PC-3 (cell line): ENCODE results near the gene CPLX4. TPM values are rescaled to one million over a fixed set of nuclear protein-coding genes. Genes with fewer than 3 reads are reported as not detected.

Experiments used
- ATAC-seq: fragments of 200-7000 bp; cut with Tn5 transposase; 2 replicates; pipeline ENCODE4 v1.9.1; 2020; ENCODE audit warnings: mild to moderate bottlenecking, moderate library complexity
- BruUV-seq: library from RNA; stranded (reverse); fragments of 400-500 nt; replicated peaks from 2 replicates; lab custom pipeline; 2021; lab: Mats Ljungman, UMichigan
- CTCF ChIA-PET: fragments of 300-600 bp; sonication (Branson Sonifier 250); formaldehyde crosslinking; loops from one replicate; lab custom pipeline; 2022; ENCODE audit warnings: antibody characterized with exemption; lab: Charles Lee
- POLR2A ChIA-PET: fragments of 300-600 bp; sonication (Branson Sonifier 250); formaldehyde crosslinking; loops from one replicate; lab custom pipeline; 2022; ENCODE audit warnings: antibody characterized with exemption; ENCODE audit not compliant: unreplicated experiment; lab: Charles Lee
- DNase-seq: peaks from one replicate; pipeline ENCODE4 v3.0.0-alpha.2; 2015
- H2AFZ ChIP-seq: fragments of 300-600 bp; sonication (generic); 2 replicates; pipeline ENCODE4 v1.6.0; 2016; ENCODE audit warnings: antibody characterized with exemption, low read length
- H3F3A ChIP-seq: fragments of 300-600 bp; sonication (generic); one replicate; pipeline ENCODE4 v1.6.0; 2017; ENCODE audit warnings: antibody characterized with exemption, low read length, control low read depth, mild to moderate bottlenecking; ENCODE audit not compliant: unreplicated experiment
- H3K27ac ChIP-seq: fragments of 300-600 bp; sonication (generic); 2 replicates; pipeline ENCODE4 v1.5.1; 2016; ENCODE audit warnings: mild to moderate bottlenecking, low read length
- H3K27me3 ChIP-seq: fragments of 300-600 bp; sonication (generic); 2 replicates; pipeline ENCODE4 v1.6.1; 2016; ENCODE audit warnings: low read length, mixed read lengths
- H3K36me3 ChIP-seq: fragments of 300-600 bp; sonication (generic); 2 replicates; pipeline ENCODE4 v1.6.1; 2016; ENCODE audit warnings: low read depth, mixed run types, low read length, mixed read lengths
- H3K4me1 ChIP-seq: fragments of 300-600 bp; sonication (generic); 2 replicates; pipeline ENCODE4 v1.5.1; 2016; ENCODE audit warnings: low read length; ENCODE audit not compliant: insufficient read depth
- H3K4me2 ChIP-seq: fragments of 300-600 bp; sonication (generic); 2 replicates; pipeline ENCODE4 v1.6.0; 2016; ENCODE audit warnings: low read length
- H3K4me3 ChIP-seq: fragments of 300-600 bp; sonication (generic); 2 replicates; pipeline ENCODE4 v1.5.1; 2016; ENCODE audit warnings: mild to moderate bottlenecking, low read length, mixed read lengths
- H3K79me2 ChIP-seq: fragments of 300-600 bp; sonication (generic); 2 replicates; pipeline ENCODE4 v1.6.1; 2017; ENCODE audit warnings: low read length, mixed read lengths
- H3K9ac ChIP-seq: fragments of 300-600 bp; sonication (generic); 2 replicates; pipeline ENCODE4 v1.6.0; 2016; ENCODE audit warnings: mild to moderate bottlenecking, low read length
- H3K9me2 ChIP-seq: fragments of 300-600 bp; sonication (generic); replicated peaks from 2 replicates; pipeline ENCODE4 v1.6.1; 2016; ENCODE audit warnings: mixed run types, low read length, mixed read lengths
- H3K9me3 ChIP-seq: fragments of 300-600 bp; sonication (generic); 2 replicates; pipeline ENCODE4 v1.6.1; 2016; ENCODE audit warnings: low read length, mixed read lengths
- H4K20me1 ChIP-seq: fragments of 300-600 bp; sonication (generic); 2 replicates; pipeline ENCODE4 v1.6.1; 2016; ENCODE audit warnings: low read length, mixed read lengths
- CTCF ChIP-seq: fragments of 300-600 bp; sonication (generic); conservative IDR thresholded peaks from 2 replicates; pipeline ENCODE4 v1.5.1; 2017; ENCODE audit warnings: antibody characterized with exemption, low read depth, mild to moderate bottlenecking, low read length
- EZH2 ChIP-seq: fragments of 300-600 bp; sonication (generic); IDR thresholded peaks from one replicate; pipeline ENCODE4 v1.6.1; 2017; ENCODE audit warnings: antibody characterized with exemption, mild to moderate bottlenecking, low read length; ENCODE audit not compliant: unreplicated experiment
- EZH2phosphoT487 ChIP-seq: fragments of 300-600 bp; sonication (generic); IDR thresholded peaks from 2 replicates; pipeline ENCODE4 v1.6.1; 2018; ENCODE audit warnings: mild to moderate bottlenecking, antibody characterized with exemption, low read length, borderline replicate concordance
- intact Hi-C: fragments of 100-400 bp; cut with micrococcal nuclease; formaldehyde crosslinking; loops from 2 replicates; pipeline ENCODE4 v1.9.0; 2023
- total RNA-seq: library from RNA; depleted of rRNA; stranded (reverse); fragments of >200 nt; gene quantifications from 2 replicates; pipeline ENCODE4 v1.2.3, GENCODE V29; 2014

CPLX4 gene
- total RNA-seq, 1 experiment from 2014 or later = not detected

DNA sequence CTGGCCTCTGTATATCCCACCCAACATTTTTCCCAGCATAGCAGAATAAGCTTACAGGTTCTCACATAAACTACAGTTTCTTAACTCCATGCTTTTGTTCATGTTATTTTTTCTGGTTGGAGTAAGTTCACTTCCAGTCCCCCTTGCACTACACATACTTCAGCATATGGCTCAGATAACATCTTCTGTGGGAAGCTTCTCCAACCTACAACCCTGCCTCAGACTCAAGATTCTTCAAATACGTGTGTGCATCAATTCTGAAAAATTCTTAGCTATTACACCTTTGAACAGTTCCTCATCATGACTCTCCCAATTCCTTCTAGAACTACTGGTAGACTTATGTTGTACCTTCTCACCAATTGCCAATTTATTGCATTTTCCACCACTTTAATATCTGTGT is 7.5 kb upstream of the CPLX4 start:
- no TSS peak for BruUV-seq
- POLR2A ChIA-PET = no interaction called here
- Histone ChIP-seq H3K27me3 (no peaks in the 10 kb centered on the region), H3K79me2 (no peaks in the 10 kb centered on the region), H3K9me2 (no peaks in the 10 kb centered on the region), H4K20me1 (no peaks in the 10 kb centered on the region), H3K4me3 (no peak overlapping the region), H2AFZ (no peak overlapping the region), H3F3A (no peaks in the 10 kb centered on the region), H3K4me2 (no peak overlapping the region), H3K27ac (no peak overlapping the region), H3K9me3 (no peaks in the 10 kb centered on the region), H3K9ac (no peak overlapping the region), H3K4me1 (no peaks in the 10 kb centered on the region), H3K36me3 (peaks cover 42% of the 10 kb centered on the region)
- DNase-seq (no peak), ATAC-seq (no peak)
- CTCF ChIA-PET = no interaction called here
- TF ChIP-seq CTCF = no peak
- no peak for TF ChIP-seq EZH2
- no peak for TF ChIP-seq EZH2phosphoT487
- intact Hi-C loops = no loop called here

GRCh38 chr18:59324623-59324971 is 6.1 kb upstream of the CPLX4 start:
- ATAC-seq (peak; percentile 36), DNase-seq (no peak)
- BruUV-seq = no TSS peak
- no peaks in the 10 kb centered on the region for H3F3A ChIP-seq
- H3K36me3 ChIP-seq = peaks cover 31% of the 10 kb centered on the region
- no peak overlapping the region for H3K4me2 ChIP-seq
- H3K9ac ChIP-seq = no peak overlapping the region
- H3K4me1 ChIP-seq = no peaks in the 10 kb centered on the region
- H3K9me2 ChIP-seq = no peaks in the 10 kb centered on the region
- no peaks in the 10 kb centered on the region for H3K79me2 ChIP-seq
- H3K4me3 ChIP-seq = no peak overlapping the region
- no peak for TF ChIP-seq CTCF
- TF ChIP-seq EZH2phosphoT487 = no peak
- TF ChIP-seq EZH2 = no peak
- no peaks in the 10 kb centered on the region for H3K9me3 ChIP-seq
- CTCF ChIA-PET = no interaction called here
- POLR2A ChIA-PET = no interaction called here
- no peaks in the 10 kb centered on the region for H4K20me1 ChIP-seq
- no peak overlapping the region for H2AFZ ChIP-seq
- intact Hi-C loops = no loop called here
- H3K27me3 ChIP-seq = no peaks in the 10 kb centered on the region
- no peak overlapping the region for H3K27ac ChIP-seq

- ChIA-PET POLR2A (no interaction called here), CTCF (no interaction called here)
- DNase-seq (no peak), ATAC-seq (peak; percentile 23; the same call in 1 of the 2 replicates)
- Histone ChIP-seq H3K27ac (no peak overlapping the region), H3K36me3 (peaks cover 25% of the 10 kb centered on the region), H3K9ac (no peak overlapping the region), H4K20me1 (no peaks in the 10 kb centered on the region), H3K4me2 (no peak overlapping the region), H3K9me3 (no peaks in the 10 kb centered on the region), H3K4me1 (no peaks in the 10 kb centered on the region), H2AFZ (no peak overlapping the region), H3K79me2 (no peaks in the 10 kb centered on the region), H3K4me3 (no peak overlapping the region), H3K27me3 (no peaks in the 10 kb centered on the region), H3K9me2 (no peaks in the 10 kb centered on the region), H3F3A (no peaks in the 10 kb centered on the region)
- TF ChIP-seq EZH2phosphoT487 (no peak), CTCF (no peak), EZH2 (no peak)
- no TSS peak for BruUV-seq
- intact Hi-C loops = no loop called here
These were observed 5.6 kb upstream of the CPLX4 start for GRCh38 chr18:59323931-59324622.
